ENCODE results near the gene NOP9.

- TF ChIP-seq CTCF (IDR thresholded peaks at IDR 0.05) (no peak), POLR2A (IDR thresholded peaks at IDR 0.05) (no peak)
These were observed 29.5 kb downstream of the NOP9 start for GRCh38 chr14:24329073-24329663.
